C4-2B (cell line): ENCODE data around the gene CLTC.

ENCODE experiments used
- H3K27ac ChIP-seq: fragments of 450-650 bp; 2 replicates; pipeline ENCODE4 v1.5.1; 2017
- CTCF ChIP-seq: fragments of 450-650 bp; conservative IDR thresholded peaks from 2 replicates; pipeline ENCODE4 v1.5.1; 2017; ENCODE audit warnings: mild to moderate bottlenecking
- ZFX ChIP-seq: fragments of 450-650 bp; IDR thresholded peaks from 2 replicates; pipeline ENCODE4 v1.6.1; 2017

The CLTC gene

GRCh38 chr17:59743842-59744241 is 124.1 kb downstream of the CLTC start:
- TF ChIP-seq CTCF: no peak
- no peak for TF ChIP-seq ZFX
- no peak overlapping the region for H3K27ac ChIP-seq

- H3K27ac ChIP-seq: no peak overlapping the region
- no peak for TF ChIP-seq CTCF
- TF ChIP-seq ZFX: no peak
Observed at GRCh38 chr17:59745040-59745439, 125.3 kb downstream of the CLTC start.
